GM12872 (cell line): ENCODE measurements around the gene ZCCHC10.

Experiments
- TF ChIP-seq, protein P1 (sequence below): IDR thresholded peaks from 3 replicates; pipeline ENCODE4 v1.5.1; 2011; ENCODE audit warnings: low read depth, mild to moderate bottlenecking, low read length, moderate library complexity; ENCODE audit not compliant: insufficient read depth

ZCCHC10 gene

DNA sequence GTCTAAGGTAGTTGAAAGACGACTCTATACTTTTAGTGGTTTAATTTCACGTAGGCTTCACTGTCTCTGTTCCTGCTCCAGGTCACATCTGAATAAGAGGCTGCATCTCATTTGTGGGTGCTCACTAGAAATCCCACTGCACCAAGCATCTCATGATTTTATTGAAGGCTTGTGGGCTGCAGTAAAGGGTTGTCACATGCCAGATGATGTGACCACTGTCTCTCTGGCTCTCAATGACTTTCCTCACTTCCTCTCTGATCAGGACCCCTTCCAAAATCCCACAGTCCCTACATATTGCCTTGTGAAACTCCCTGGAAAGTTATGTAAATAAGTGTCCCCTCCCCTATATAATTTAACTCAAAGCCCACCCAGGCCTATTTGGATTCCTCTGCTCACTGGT lies 8.9 kb upstream of the ZCCHC10 start:
- TF ChIP-seq, protein P1, sequence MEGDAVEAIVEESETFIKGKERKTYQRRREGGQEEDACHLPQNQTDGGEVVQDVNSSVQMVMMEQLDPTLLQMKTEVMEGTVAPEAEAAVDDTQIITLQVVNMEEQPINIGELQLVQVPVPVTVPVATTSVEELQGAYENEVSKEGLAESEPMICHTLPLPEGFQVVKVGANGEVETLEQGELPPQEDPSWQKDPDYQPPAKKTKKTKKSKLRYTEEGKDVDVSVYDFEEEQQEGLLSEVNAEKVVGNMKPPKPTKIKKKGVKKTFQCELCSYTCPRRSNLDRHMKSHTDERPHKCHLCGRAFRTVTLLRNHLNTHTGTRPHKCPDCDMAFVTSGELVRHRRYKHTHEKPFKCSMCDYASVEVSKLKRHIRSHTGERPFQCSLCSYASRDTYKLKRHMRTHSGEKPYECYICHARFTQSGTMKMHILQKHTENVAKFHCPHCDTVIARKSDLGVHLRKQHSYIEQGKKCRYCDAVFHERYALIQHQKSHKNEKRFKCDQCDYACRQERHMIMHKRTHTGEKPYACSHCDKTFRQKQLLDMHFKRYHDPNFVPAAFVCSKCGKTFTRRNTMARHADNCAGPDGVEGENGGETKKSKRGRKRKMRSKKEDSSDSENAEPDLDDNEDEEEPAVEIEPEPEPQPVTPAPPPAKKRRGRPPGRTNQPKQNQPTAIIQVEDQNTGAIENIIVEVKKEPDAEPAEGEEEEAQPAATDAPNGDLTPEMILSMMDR, result no peak

DNA sequence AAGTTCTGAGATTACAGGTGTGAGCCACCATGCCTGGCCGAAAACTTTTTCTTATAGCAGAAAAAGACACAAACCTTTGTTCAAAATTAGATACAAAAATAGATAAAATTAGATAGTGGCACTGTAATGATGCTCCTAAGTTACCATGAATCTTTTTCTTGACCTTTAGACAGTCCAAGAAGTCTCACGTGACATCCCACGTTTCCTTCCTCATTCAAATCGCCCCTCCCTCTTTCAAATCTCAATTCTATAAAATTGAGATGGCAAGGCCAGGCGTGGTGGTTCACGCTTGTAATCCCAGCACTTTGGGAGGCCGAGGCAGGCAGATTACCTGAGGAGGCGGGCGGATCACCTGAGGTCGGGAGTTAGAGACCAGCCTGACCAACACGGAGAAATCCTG lies 7.7 kb upstream of the ZCCHC10 start:
- TF ChIP-seq, protein P1, result no peak

DNA sequence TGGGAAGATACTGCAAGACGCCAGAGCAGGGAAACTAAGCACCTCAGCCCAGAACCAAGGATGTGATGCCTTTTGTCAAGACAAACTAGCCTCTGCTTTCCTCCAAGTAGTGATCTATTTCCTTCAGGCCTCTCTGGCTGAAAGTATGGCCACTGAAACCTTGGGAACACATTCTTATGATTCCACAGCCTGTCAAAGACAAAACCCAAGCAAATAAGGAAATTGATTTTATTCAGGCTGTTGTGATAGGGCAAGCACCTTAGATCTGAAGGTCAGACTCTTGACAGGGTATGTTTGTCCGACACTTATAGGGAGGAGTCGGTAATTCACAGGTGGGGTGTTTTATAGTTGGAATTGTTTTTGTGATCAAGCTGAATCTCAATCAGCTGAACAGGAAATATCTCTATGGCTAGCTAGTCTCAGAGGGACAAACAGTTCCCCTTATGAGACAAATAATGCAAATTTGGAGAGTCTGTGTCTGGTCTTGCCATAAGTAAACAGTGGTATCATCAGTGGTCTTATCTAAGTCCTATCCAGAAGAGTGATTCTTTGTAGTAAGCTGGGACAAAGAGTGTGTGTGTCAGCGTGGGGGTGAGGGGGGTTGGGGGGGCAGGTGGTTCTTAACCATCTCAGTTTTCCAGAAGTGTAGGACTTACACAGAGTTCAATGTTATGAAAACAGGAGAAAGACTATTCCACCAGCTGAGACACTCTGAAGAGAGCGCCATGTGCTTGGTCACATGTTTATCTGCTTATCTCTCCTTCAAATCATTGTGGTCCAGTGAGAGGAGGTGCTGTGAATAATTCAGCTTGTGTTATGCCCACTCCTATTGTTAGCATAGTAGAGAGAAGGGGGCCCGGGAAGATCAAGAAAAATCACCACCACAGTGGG lies 6.7 kb upstream of the ZCCHC10 start:
- TF ChIP-seq, protein P1, result no peak

DNA sequence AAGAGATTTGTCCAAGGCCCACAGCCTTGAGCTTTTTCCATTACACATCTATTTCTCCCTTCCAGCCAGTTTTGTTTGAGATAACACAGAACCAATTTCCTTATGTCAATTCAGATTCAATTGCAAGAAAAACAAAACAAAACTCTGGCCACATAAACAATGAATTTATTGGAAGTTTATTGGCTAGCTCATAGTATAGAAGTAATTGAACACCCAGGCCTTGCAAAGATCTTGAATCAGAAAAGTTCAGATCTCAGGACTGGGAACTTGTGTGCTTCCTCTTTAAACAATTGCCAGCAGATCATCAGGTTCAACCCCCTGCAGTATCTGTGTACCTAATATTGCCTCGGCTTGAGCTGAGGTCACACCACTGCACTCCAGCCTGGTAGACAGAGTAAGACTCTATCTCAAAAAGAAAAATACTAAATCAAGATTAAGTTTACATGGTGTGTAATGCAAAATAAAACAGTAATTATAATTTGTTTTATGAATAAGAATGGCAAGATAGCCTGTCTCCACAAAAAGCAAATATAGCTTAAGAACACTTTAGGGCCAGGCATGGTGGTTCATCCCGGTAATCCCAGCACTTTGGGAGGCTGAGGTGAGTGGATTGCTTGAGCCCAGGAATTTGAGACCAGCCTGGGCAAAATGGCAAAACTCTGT lies 4.1 kb upstream of the ZCCHC10 start:
- TF ChIP-seq, protein P1, result no peak

DNA sequence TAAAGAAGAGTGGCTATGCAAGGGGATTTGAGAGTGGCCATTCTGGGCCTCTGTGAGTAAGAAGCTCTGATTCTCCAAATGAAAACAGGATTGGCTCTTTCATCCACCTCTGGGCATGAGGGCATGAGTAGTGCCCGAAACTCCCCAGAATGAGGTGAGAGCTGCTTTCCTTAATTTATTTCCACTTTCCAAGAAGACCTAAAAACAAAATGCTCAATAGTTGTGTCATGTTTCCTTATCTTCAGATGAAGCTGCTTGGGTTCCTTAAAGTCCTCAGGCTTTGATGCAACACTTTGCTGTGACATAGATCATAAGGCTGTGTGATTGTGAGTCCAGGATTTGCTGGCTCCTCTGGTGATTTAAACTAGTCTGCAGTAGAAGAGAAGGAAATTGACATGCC lies 3.1 kb upstream of the ZCCHC10 start:
- TF ChIP-seq, protein P1, result no peak

DNA sequence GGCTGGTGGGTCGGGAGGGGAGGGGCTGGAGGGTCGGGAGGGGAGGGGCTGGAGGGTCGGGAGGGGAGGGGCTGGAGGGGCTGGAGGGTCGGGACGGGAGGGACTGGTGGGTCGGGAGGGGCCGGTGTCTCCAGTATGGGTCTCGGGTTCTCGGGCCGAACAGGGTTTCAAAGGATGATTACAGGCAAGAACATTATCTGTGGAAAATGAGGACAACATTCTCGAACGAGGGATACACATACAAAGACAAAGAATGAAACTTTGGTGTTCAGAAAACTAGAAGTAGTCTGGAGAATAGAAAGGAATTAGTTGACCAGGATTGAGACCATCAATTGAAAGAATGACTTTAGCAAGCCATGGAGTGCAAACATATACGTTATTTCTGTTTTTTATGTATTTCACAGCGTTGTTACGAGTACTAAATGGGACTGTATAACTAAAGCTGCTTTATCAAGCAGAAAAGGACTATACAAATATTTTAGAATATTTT lies 360 bp upstream of the ZCCHC10 start:
- TF ChIP-seq, protein P1, result no peak

DNA sequence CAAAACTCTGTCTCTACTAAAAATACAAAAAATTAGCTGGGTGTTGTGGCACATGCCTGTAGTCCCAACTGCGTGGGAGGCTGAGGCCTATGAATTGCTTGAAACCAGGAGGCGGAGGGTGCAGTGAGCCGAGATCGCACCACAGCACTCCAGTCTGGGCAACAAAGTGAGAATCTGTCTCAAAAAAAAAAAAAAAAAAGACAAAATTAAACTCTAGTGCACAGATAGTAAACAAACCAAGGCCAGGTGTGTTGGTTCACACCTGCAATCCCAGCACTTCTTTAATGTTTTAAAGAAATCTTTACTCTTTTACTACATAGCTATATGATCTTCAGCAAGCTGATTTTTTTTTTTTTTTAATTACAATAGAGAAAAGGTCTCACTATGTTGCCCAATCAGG lies 8.4 kb downstream of the ZCCHC10 start:
- TF ChIP-seq, protein P1, result no peak
